IMR-90 (cell line): ENCODE results near the gene FLVCR2. TPM values are rescaled to one million over a fixed set of nuclear protein-coding genes. Genes with fewer than 3 reads are reported as not detected.

Experiments
- ATAC-seq: fragments of 200-7000 bp; cut with Tn5 transposase; 2 replicates; pipeline ENCODE4 v1.9.1; 2020; ENCODE audit warnings: low read depth, mild to moderate bottlenecking, moderate library complexity
- BruUV-seq: library from RNA; stranded (reverse); fragments of 400-500 nt; replicated peaks from 2 replicates; lab custom pipeline; 2021; lab: Mats Ljungman, UMichigan
- CTCF ChIA-PET: fragments of 300-600 bp; formaldehyde crosslinking; extraction: SDS; loops from one replicate; lab custom pipeline; 2021; ENCODE audit warnings: antibody characterized with exemption; lab: Yijun Ruan, JAX
- POLR2A ChIA-PET: fragments of 300-600 bp; sonication (Branson Sonifier 250); formaldehyde crosslinking; loops from one replicate; lab custom pipeline; 2022; ENCODE audit warnings: antibody characterized with exemption; ENCODE audit not compliant: unreplicated experiment; lab: Charles Lee
- DNase-seq: peaks from one replicate; pipeline ENCODE4 v3.0.0; 2013
- H2AFZ ChIP-seq: replicated peaks from 2 replicates; pipeline ENCODE3; 2013; ENCODE audit warnings: low read length, mild to moderate bottlenecking; ENCODE audit not compliant: poor library complexity
- H2AK5ac ChIP-seq: 2 replicates; pipeline ENCODE4 v1.6.1; 2013; ENCODE audit warnings: low read depth, low read length, inconsistent platforms
- H2AK9ac ChIP-seq: replicated peaks from 2 replicates; pipeline ENCODE3; 2013; ENCODE audit warnings: mild to moderate bottlenecking, low read depth, low read length, moderate library complexity; ENCODE audit not compliant: poor library complexity
- H2BK120ac ChIP-seq: 2 replicates; pipeline ENCODE4 v1.6.1; 2013; ENCODE audit warnings: low read depth, low read length, inconsistent platforms
- H2BK15ac ChIP-seq: 3 replicates; pipeline ENCODE4 v1.6.1; 2013; ENCODE audit warnings: low read depth, low read length, inconsistent platforms
- H2BK20ac ChIP-seq: 2 replicates; pipeline ENCODE4 v1.6.1; 2013; ENCODE audit warnings: low read depth, mild to moderate bottlenecking, inconsistent platforms, low read length, moderate library complexity
- H2BK5ac ChIP-seq: 2 replicates; pipeline ENCODE4 v1.6.1; 2013; ENCODE audit warnings: mild to moderate bottlenecking, low read depth, low read length, inconsistent platforms; ENCODE audit not compliant: poor library complexity, severe bottlenecking
- H3K14ac ChIP-seq: replicated peaks from 2 replicates; pipeline ENCODE4 v1.6.1; 2013; ENCODE audit warnings: low read depth, low read length, inconsistent platforms
- H3K18ac ChIP-seq: 2 replicates; pipeline ENCODE4 v1.6.1; 2013; ENCODE audit warnings: low read depth, low read length, control low read depth
- H3K23ac ChIP-seq: 2 replicates; pipeline ENCODE4 v1.6.1; 2013; ENCODE audit warnings: low read depth, low read length, inconsistent platforms
- H3K27ac ChIP-seq: 2 replicates; pipeline ENCODE4 v1.5.1; 2013; ENCODE audit warnings: mild to moderate bottlenecking, control low read depth, low read length; ENCODE audit not compliant: insufficient read depth
- H3K27me3 ChIP-seq: 2 replicates; pipeline ENCODE4 v1.6.1; 2013; ENCODE audit warnings: low read length; ENCODE audit not compliant: control insufficient read depth, insufficient read depth
- H3K36me3 ChIP-seq: 2 replicates; pipeline ENCODE4 v1.6.1; 2013; ENCODE audit warnings: low read length, mixed read lengths; ENCODE audit not compliant: control insufficient read depth, insufficient read depth
- H3K4ac ChIP-seq: 2 replicates; pipeline ENCODE4 v1.6.1; 2013; ENCODE audit warnings: low read depth, low read length, inconsistent platforms
- H3K4me1 ChIP-seq: 2 replicates; pipeline ENCODE4 v1.6.1; 2013; ENCODE audit warnings: low read length, mixed read lengths; ENCODE audit not compliant: control insufficient read depth, insufficient read depth
- H3K4me2 ChIP-seq: 2 replicates; pipeline ENCODE4 v1.6.1; 2013; ENCODE audit warnings: low read depth, mild to moderate bottlenecking, control low read depth, low read length, moderate library complexity
- H3K4me3 ChIP-seq: 2 replicates; pipeline ENCODE4 v1.5.1; 2013; ENCODE audit warnings: low read depth, mild to moderate bottlenecking, control low read depth, low read length, moderate library complexity; ENCODE audit not compliant: insufficient read depth
- H3K56ac ChIP-seq: 2 replicates; pipeline ENCODE4 v1.6.1; 2013; ENCODE audit warnings: low read length, inconsistent platforms; ENCODE audit not compliant: insufficient read depth; ENCODE audit errors: extremely low read depth
- H3K79me1 ChIP-seq, 2 experiments: 2 replicates each; pipeline ENCODE4 v1.6.1; 2013; ENCODE audit warnings: low read length in 2 of 2, inconsistent platforms in 1 of 2, low read depth in 1 of 2
- H3K9ac ChIP-seq: 2 replicates; pipeline ENCODE4 v1.6.1; 2013; ENCODE audit warnings: low read depth, low read length, control low read depth
- H3K9me1 ChIP-seq: 2 replicates; pipeline ENCODE4 v1.6.1; 2013; ENCODE audit warnings: low read length, inconsistent platforms; ENCODE audit not compliant: insufficient read depth
- H3K9me3 ChIP-seq: 2 replicates; pipeline ENCODE4 v1.6.1; 2013; ENCODE audit warnings: low read length; ENCODE audit not compliant: control insufficient read depth, insufficient read depth
- H4K20me1 ChIP-seq: 2 replicates; pipeline ENCODE4 v1.6.1; 2013; ENCODE audit warnings: low read length, inconsistent platforms; ENCODE audit not compliant: insufficient read depth
- H4K5ac ChIP-seq: 2 replicates; pipeline ENCODE4 v1.6.1; 2013; ENCODE audit warnings: mild to moderate bottlenecking, low read depth, low read length, control low read depth
- H4K8ac ChIP-seq, 2 experiments: 2 replicates each; pipeline ENCODE4 v1.6.1; 2013; ENCODE audit warnings: low read depth in 2 of 2, low read length in 2 of 2, control low read depth in 1 of 2, inconsistent platforms in 1 of 2
- H4K91ac ChIP-seq: 2 replicates; pipeline ENCODE4 v1.6.1; 2013; ENCODE audit warnings: low read depth, low read length, inconsistent platforms; ENCODE audit not compliant: insufficient read depth
- BHLHE40 ChIP-seq: fragments of 150-350 bp; IDR thresholded peaks from 2 replicates; pipeline ENCODE4 v1.6.1; 2016; ENCODE audit warnings: mild to moderate bottlenecking, low read depth, low read length
- CEBPB ChIP-seq: IDR thresholded peaks from 2 replicates; pipeline ENCODE4 v1.6.1; 2012; ENCODE audit warnings: low read depth, low read length, improper control_type of control experiment
- CHD1 ChIP-seq: IDR thresholded peaks from 2 replicates; pipeline ENCODE4 v1.6.1; 2012; ENCODE audit warnings: low read depth, low read length, improper control_type of control experiment
- FOS ChIP-seq: fragments of 150-350 bp; IDR thresholded peaks from 2 replicates; pipeline ENCODE4 v1.6.1; 2016; ENCODE audit warnings: low read depth, low read length
- MAZ ChIP-seq: IDR thresholded peaks from 2 replicates; pipeline ENCODE4 v1.6.1; 2012; ENCODE audit warnings: low read depth, mild to moderate bottlenecking, low read length, improper control_type of control experiment, moderate library complexity, borderline replicate concordance
- MXI1 ChIP-seq: IDR thresholded peaks from 2 replicates; pipeline ENCODE4 v1.6.1; 2012; ENCODE audit warnings: low read depth, mild to moderate bottlenecking, low read length, moderate library complexity, borderline replicate concordance
- NFE2L2 ChIP-seq: fragments of 150-350 bp; IDR thresholded peaks from 2 replicates; pipeline ENCODE4 v1.6.1; 2016; ENCODE audit warnings: low read depth, mild to moderate bottlenecking, low read length
- POLR2A ChIP-seq: IDR thresholded peaks from 2 replicates; pipeline ENCODE4 v1.6.1; 2012; ENCODE audit warnings: mild to moderate bottlenecking, low read depth, low read length
- RAD21 ChIP-seq: IDR thresholded peaks from 2 replicates; pipeline ENCODE4 v1.6.1; 2012; ENCODE audit warnings: low read length, improper control_type of control experiment
- RCOR1 ChIP-seq: IDR thresholded peaks from 2 replicates; pipeline ENCODE4 v1.6.1; 2012; ENCODE audit warnings: mild to moderate bottlenecking, low read length, improper control_type of control experiment; ENCODE audit not compliant: insufficient replicate concordance
- WGBS, 2 experiments: methylation state at CpG; one replicate each; pipeline versions ENCODE4 v1.1.5 to v1.1.7; 2013; ENCODE audit warnings: missing lambda C conversion rate in 2 of 2; ENCODE audit not compliant: insufficient read length in 1 of 2; ENCODE audit errors: extremely low coverage in 2 of 2; 5-methylcytosine and 5-hydroxymethylcytosine counted together
- dilution Hi-C: fragments of 300-500 bp; cut with HindIII; formaldehyde crosslinking; loops from one replicate; pipeline ENCODE4 v1.14.3; 2018; ENCODE audit warnings: low sequenced_read_pairs; ENCODE audit not compliant: unreplicated experiment
- in situ Hi-C: fragments of 300-500 bp; cut with MboI; formaldehyde crosslinking; loops from 3 replicates; pipeline ENCODE4 v1.14.3; 2019; ENCODE audit warnings: low sequenced_read_pairs, inconsistent platforms, mixed read lengths
- intact Hi-C: fragments of 100-400 bp; cut with micrococcal nuclease; formaldehyde crosslinking; loops from 2 replicates; pipeline ENCODE4 v1.10.0; 2022
- polyA plus RNA-seq, 3 experiments: library from polyadenylated mRNA; depleted of rRNA; stranded (reverse); fragments of >200 nt; gene quantifications; 2 replicates each; pipeline ENCODE4 v1.2.3, GENCODE V29; 2012; ENCODE audit warnings: low replicate concordance in 1 of 3
- total RNA-seq: library from RNA; depleted of rRNA; stranded (reverse); fragments of >200 nt; gene quantifications from 2 replicates; pipeline ENCODE4 v1.2.3, GENCODE V29; 2012
- TF ChIP-seq, protein P1 (sequence below): fragments of 150-350 bp; IDR thresholded peaks from 2 replicates; pipeline ENCODE4 v1.6.1; 2016; ENCODE audit warnings: low read depth, mild to moderate bottlenecking, low read length, moderate library complexity, borderline replicate concordance
- TF ChIP-seq, protein P2 (sequence below): conservative IDR thresholded peaks from 2 replicates; pipeline ENCODE4 v1.5.1; 2012; ENCODE audit warnings: mild to moderate bottlenecking, low read depth, low read length, improper control_type of control experiment
- TF ChIP-seq, protein P3 (sequence below): fragments of 150-350 bp; IDR thresholded peaks from 2 replicates; pipeline ENCODE4 v1.6.1; 2017; ENCODE audit warnings: mild to moderate bottlenecking, antibody characterized with exemption, low read length, low read depth

Gene FLVCR2
- total and polyA plus RNA-seq, 2 of the 4 experiments (the other 2 are of a cell fraction) = 0.94 to 1.4 TPM

DNA sequence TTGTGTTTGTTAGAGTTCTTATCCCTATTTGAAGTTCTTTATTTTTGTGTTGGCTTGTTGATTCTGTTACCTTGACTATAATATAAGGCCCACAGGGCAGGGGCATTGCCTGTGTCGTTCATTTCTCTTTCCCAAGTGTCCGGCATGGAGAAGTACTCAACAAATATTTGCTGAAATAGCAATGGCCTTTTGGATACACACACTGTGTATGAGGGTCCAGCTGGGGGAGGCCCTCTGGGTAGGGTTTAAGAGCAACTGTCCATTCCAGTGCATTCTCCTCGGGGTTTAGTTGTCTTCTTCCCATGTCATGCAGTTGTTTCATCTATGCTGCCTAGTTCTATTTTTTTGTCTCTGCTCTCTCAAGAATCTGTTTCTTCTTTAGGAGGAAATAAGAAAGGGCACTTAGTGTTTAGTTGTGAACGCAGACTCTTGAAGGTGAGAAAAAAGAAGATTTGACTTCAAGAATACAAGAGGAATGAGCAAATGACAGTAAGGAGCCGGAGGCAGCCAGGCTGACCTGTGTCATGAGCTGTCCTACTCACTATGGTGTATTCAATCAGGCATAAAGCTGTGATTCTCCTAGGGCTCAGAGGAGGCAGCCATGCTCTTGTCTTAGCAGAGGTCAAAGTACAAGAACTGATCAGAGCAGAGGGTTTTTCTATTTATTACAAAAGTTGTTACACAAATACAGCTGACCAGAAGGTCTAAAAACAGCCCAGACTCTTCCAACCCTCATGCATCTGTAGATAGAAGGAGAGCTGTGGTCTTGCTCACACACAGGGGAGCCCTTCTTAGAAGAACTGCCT, 72.0 kb downstream of the FLVCR2 start (continued):
- TF ChIP-seq CEBPB = no peak
- TF ChIP-seq FOS = no peak

DNA sequence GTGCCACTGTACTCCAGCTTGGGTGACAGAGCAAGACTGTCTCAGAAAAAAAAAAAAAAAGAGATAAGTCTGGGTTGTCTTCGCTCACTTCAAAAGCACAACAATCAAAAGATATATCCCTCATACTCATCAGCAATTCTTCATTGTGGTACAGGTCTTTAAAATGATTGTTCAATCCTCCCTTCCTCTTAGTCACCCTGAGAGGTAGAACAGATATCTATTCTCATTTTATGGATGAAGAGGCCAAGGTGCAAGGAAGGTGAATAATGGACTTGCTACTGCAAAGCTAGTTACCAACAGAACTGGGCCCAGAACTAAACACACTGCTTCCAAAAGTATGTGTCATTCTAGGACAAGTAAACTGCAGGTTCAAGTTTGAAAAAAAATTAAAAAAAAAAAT, 75.1 kb downstream of the FLVCR2 start:
- H3K9me3 ChIP-seq = no peaks in the 10 kb centered on the region
- dilution Hi-C loops = no loop called here
- H2AFZ ChIP-seq = no peak overlapping the region
- intact Hi-C loops = no loop called here
- DNase-seq (no peak), ATAC-seq (no peak)
- no peaks in the 10 kb centered on the region for H3K79me1 ChIP-seq
- H3K56ac ChIP-seq = no peak overlapping the region
- peaks cover 5% of the 10 kb centered on the region for H3K9me1 ChIP-seq
- H2AK9ac ChIP-seq = no peak overlapping the region
- no peak overlapping the region for H2AK5ac ChIP-seq
- H2BK5ac ChIP-seq = no peak overlapping the region
- in situ Hi-C loops = loop anchor here (5.0 kb wide), 1 partner anchor 76 kb away; the partner anchor contains the start of gene FLVCR2
- H3K9ac ChIP-seq = no peak overlapping the region
- H2BK15ac ChIP-seq = no peak overlapping the region
- ChIA-PET CTCF (interaction anchor here (9.8 kb wide), 1 partner anchor 76 kb away, joined by 125 read pairs; the partner anchor contains the start of gene FLVCR2), POLR2A (no interaction called here)
- no peak overlapping the region for H2BK120ac ChIP-seq
- no peak overlapping the region for H4K8ac ChIP-seq
- no peak overlapping the region for H3K4me3 ChIP-seq
- no peak overlapping the region for H3K23ac ChIP-seq
- no peaks in the 10 kb centered on the region for H4K20me1 ChIP-seq
- no peak overlapping the region for H3K4ac ChIP-seq
- H3K27ac ChIP-seq = no peak overlapping the region
- H4K91ac ChIP-seq = no peak overlapping the region
- H3K4me1 ChIP-seq = peaks cover 2% of the 10 kb centered on the region; the same call in 1 of the 2 replicates
- no peak overlapping the region for H3K14ac ChIP-seq
- no CpG with 5 or more reads among the region's 1 CpG for WGBS, 2 experiments
- H4K5ac ChIP-seq = no peak overlapping the region
- H3K18ac ChIP-seq = no peak overlapping the region
- no peak overlapping the region for H2BK20ac ChIP-seq
- H3K4me2 ChIP-seq = no peak overlapping the region
- no TSS peak for BruUV-seq
- H3K27me3 ChIP-seq = no peaks in the 10 kb centered on the region
- H3K36me3 ChIP-seq = peaks cover 10% of the 10 kb centered on the region; the same call in 1 of the 2 replicates
- no peak for TF ChIP-seq MAZ
- TF ChIP-seq RAD21 = no peak
- TF ChIP-seq RCOR1 = no peak
- TF ChIP-seq BHLHE40 = no peak
- TF ChIP-seq, protein P1, sequence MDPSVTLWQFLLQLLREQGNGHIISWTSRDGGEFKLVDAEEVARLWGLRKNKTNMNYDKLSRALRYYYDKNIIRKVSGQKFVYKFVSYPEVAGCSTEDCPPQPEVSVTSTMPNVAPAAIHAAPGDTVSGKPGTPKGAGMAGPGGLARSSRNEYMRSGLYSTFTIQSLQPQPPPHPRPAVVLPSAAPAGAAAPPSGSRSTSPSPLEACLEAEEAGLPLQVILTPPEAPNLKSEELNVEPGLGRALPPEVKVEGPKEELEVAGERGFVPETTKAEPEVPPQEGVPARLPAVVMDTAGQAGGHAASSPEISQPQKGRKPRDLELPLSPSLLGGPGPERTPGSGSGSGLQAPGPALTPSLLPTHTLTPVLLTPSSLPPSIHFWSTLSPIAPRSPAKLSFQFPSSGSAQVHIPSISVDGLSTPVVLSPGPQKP = no peak
- no peak for TF ChIP-seq MXI1
- TF ChIP-seq NFE2L2 = no peak
- TF ChIP-seq, protein P2, sequence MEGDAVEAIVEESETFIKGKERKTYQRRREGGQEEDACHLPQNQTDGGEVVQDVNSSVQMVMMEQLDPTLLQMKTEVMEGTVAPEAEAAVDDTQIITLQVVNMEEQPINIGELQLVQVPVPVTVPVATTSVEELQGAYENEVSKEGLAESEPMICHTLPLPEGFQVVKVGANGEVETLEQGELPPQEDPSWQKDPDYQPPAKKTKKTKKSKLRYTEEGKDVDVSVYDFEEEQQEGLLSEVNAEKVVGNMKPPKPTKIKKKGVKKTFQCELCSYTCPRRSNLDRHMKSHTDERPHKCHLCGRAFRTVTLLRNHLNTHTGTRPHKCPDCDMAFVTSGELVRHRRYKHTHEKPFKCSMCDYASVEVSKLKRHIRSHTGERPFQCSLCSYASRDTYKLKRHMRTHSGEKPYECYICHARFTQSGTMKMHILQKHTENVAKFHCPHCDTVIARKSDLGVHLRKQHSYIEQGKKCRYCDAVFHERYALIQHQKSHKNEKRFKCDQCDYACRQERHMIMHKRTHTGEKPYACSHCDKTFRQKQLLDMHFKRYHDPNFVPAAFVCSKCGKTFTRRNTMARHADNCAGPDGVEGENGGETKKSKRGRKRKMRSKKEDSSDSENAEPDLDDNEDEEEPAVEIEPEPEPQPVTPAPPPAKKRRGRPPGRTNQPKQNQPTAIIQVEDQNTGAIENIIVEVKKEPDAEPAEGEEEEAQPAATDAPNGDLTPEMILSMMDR = no peak
- no peak for TF ChIP-seq POLR2A
- no peak for TF ChIP-seq CHD1
- TF ChIP-seq, protein P3, sequence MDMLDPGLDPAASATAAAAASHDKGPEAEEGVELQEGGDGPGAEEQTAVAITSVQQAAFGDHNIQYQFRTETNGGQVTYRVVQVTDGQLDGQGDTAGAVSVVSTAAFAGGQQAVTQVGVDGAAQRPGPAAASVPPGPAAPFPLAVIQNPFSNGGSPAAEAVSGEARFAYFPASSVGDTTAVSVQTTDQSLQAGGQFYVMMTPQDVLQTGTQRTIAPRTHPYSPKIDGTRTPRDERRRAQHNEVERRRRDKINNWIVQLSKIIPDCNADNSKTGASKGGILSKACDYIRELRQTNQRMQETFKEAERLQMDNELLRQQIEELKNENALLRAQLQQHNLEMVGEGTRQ = no peak
- no peak for TF ChIP-seq CEBPB
